SK-N-SH (cell line): ENCODE results near the gene LPCAT3.

Experiments used
- ELF1 ChIP-seq: IDR thresholded peaks from 2 replicates; pipeline ENCODE4 v1.4.0; 2012
- EP300 ChIP-seq, 2 experiments: IDR thresholded peaks; 2 replicates each; pipeline versions ENCODE4 v1.4.0 to v1.6.1; 2012; ENCODE audit warnings: borderline replicate concordance in 1 of 2, low read depth in 1 of 2, low read length in 1 of 2
- EZH2phosphoT487 ChIP-seq: fragments of 200-600 bp; sonication (generic); IDR thresholded peaks from 2 replicates; pipeline ENCODE4 v1.6.1; 2017; ENCODE audit warnings: low read depth, mixed run types, mild to moderate bottlenecking, antibody characterized with exemption, moderate library complexity, borderline replicate concordance
- GABPA ChIP-seq: IDR thresholded peaks from 2 replicates; pipeline ENCODE4 v1.4.0; 2012; ENCODE audit warnings: low read depth, mild to moderate bottlenecking
- NRF1 ChIP-seq: IDR thresholded peaks from 2 replicates; pipeline ENCODE4 v1.6.1; 2012; ENCODE audit warnings: low read depth, mild to moderate bottlenecking, low read length
- POLR2AphosphoS5 ChIP-seq: IDR thresholded peaks from 2 replicates; pipeline ENCODE4 v1.6.1; 2012; ENCODE audit warnings: low read depth, low read length
- TAF1 ChIP-seq: IDR thresholded peaks from 2 replicates; pipeline ENCODE4 v1.6.1; 2012; ENCODE audit warnings: low read depth, mild to moderate bottlenecking, low read length, moderate library complexity, borderline replicate concordance
- YY1 ChIP-seq: IDR thresholded peaks from 2 replicates; pipeline ENCODE4 v1.4.0; 2012; ENCODE audit warnings: low read depth, mild to moderate bottlenecking
- TF ChIP-seq, protein P1 (sequence below): fragments of 200-600 bp; sonication (generic); IDR thresholded peaks from 2 replicates; pipeline ENCODE4 v1.6.1; 2017; ENCODE audit warnings: antibody characterized with exemption, mild to moderate bottlenecking, moderate library complexity
- TF ChIP-seq, protein P2 (sequence below): IDR thresholded peaks from 2 replicates; pipeline ENCODE4 v1.6.1; 2012; ENCODE audit warnings: mild to moderate bottlenecking, low read depth, low read length, moderate library complexity
- TF ChIP-seq, protein P3 (sequence below): IDR thresholded peaks from 2 replicates; pipeline ENCODE4; 2012
- TF ChIP-seq, protein P4 (sequence below): IDR thresholded peaks from 2 replicates; pipeline ENCODE4 v1.4.0; 2012; ENCODE audit warnings: low read depth, borderline replicate concordance

GRCh38 chr12:6978188-6978587, 40.1 kb downstream of the LPCAT3 start:
- TF ChIP-seq, protein P1, sequence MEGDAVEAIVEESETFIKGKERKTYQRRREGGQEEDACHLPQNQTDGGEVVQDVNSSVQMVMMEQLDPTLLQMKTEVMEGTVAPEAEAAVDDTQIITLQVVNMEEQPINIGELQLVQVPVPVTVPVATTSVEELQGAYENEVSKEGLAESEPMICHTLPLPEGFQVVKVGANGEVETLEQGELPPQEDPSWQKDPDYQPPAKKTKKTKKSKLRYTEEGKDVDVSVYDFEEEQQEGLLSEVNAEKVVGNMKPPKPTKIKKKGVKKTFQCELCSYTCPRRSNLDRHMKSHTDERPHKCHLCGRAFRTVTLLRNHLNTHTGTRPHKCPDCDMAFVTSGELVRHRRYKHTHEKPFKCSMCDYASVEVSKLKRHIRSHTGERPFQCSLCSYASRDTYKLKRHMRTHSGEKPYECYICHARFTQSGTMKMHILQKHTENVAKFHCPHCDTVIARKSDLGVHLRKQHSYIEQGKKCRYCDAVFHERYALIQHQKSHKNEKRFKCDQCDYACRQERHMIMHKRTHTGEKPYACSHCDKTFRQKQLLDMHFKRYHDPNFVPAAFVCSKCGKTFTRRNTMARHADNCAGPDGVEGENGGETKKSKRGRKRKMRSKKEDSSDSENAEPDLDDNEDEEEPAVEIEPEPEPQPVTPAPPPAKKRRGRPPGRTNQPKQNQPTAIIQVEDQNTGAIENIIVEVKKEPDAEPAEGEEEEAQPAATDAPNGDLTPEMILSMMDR: no peak
- no peak for TF ChIP-seq YY1
- TF ChIP-seq POLR2AphosphoS5: no peak
- TF ChIP-seq, protein P2, sequence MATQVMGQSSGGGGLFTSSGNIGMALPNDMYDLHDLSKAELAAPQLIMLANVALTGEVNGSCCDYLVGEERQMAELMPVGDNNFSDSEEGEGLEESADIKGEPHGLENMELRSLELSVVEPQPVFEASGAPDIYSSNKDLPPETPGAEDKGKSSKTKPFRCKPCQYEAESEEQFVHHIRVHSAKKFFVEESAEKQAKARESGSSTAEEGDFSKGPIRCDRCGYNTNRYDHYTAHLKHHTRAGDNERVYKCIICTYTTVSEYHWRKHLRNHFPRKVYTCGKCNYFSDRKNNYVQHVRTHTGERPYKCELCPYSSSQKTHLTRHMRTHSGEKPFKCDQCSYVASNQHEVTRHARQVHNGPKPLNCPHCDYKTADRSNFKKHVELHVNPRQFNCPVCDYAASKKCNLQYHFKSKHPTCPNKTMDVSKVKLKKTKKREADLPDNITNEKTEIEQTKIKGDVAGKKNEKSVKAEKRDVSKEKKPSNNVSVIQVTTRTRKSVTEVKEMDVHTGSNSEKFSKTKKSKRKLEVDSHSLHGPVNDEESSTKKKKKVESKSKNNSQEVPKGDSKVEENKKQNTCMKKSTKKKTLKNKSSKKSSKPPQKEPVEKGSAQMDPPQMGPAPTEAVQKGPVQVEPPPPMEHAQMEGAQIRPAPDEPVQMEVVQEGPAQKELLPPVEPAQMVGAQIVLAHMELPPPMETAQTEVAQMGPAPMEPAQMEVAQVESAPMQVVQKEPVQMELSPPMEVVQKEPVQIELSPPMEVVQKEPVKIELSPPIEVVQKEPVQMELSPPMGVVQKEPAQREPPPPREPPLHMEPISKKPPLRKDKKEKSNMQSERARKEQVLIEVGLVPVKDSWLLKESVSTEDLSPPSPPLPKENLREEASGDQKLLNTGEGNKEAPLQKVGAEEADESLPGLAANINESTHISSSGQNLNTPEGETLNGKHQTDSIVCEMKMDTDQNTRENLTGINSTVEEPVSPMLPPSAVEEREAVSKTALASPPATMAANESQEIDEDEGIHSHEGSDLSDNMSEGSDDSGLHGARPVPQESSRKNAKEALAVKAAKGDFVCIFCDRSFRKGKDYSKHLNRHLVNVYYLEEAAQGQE: no peak
- no peak for TF ChIP-seq NRF1
- no peak for TF ChIP-seq EZH2phosphoT487
- TF ChIP-seq, protein P3, sequence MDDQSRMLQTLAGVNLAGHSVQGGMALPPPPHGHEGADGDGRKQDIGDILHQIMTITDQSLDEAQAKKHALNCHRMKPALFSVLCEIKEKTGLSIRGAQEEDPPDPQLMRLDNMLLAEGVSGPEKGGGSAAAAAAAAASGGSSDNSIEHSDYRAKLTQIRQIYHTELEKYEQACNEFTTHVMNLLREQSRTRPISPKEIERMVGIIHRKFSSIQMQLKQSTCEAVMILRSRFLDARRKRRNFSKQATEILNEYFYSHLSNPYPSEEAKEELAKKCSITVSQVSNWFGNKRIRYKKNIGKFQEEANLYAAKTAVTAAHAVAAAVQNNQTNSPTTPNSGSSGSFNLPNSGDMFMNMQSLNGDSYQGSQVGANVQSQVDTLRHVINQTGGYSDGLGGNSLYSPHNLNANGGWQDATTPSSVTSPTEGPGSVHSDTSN: no peak
- no peak for TF ChIP-seq GABPA
- no peak for TF ChIP-seq ELF1
- TF ChIP-seq EP300 (IDR thresholded peaks at IDR 0.05; ENCODE audit: borderline replicate concordance in 1 of 2, low read depth in 1 of 2, low read length in 1 of 2): no peak
- TF ChIP-seq, protein P4, sequence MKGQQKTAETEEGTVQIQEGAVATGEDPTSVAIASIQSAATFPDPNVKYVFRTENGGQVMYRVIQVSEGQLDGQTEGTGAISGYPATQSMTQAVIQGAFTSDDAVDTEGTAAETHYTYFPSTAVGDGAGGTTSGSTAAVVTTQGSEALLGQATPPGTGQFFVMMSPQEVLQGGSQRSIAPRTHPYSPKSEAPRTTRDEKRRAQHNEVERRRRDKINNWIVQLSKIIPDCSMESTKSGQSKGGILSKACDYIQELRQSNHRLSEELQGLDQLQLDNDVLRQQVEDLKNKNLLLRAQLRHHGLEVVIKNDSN: no peak
- TF ChIP-seq TAF1: no peak
